SK-N-SH treated with all-trans-retinoic acid at 6 μM for 48 hours (cell line): ENCODE measurements around the gene CDC25C.

Experiments used
- ATAC-seq: fragments of 200-7000 bp; cut with Tn5 transposase; 3 replicates; pipeline ENCODE4 v1.9.1; 2020; ENCODE audit warnings: mild to moderate bottlenecking, moderate library complexity
- BACH2 ChIP-seq: fragments of 250-450 bp; sonication (Bioruptor Pico); IDR thresholded peaks from 2 replicates; pipeline ENCODE4 v1.9.0; 2021; ENCODE audit warnings: mild to moderate bottlenecking, borderline replicate concordance
- CREB5 ChIP-seq: fragments of 250-450 bp; sonication (Bioruptor Pico); IDR thresholded peaks from 2 replicates; pipeline ENCODE4 v1.5.1; 2020; ENCODE audit warnings: low read depth, mild to moderate bottlenecking, moderate library complexity
- CSDC2 ChIP-seq: fragments of 250-450 bp; sonication (Bioruptor Pico); IDR thresholded peaks from 2 replicates; pipeline ENCODE4 v1.5.0; 2020; ENCODE audit warnings: mild to moderate bottlenecking, moderate library complexity
- CSRNP3 ChIP-seq: fragments of 250-450 bp; sonication (Bioruptor Pico); IDR thresholded peaks from 2 replicates; pipeline ENCODE4 v1.5.1; 2021; ENCODE audit warnings: mild to moderate bottlenecking, moderate library complexity
- ESRRG ChIP-seq: fragments of 250-450 bp; sonication (Bioruptor Pico); IDR thresholded peaks from 2 replicates; pipeline ENCODE4 v1.6.1; 2021; ENCODE audit warnings: mild to moderate bottlenecking
- GLIS3 ChIP-seq: fragments of 250-450 bp; sonication (Bioruptor Pico); IDR thresholded peaks from 2 replicates; pipeline ENCODE4 v1.5.0; 2020; ENCODE audit warnings: mild to moderate bottlenecking, moderate library complexity
- ISL1 ChIP-seq: fragments of 250-450 bp; sonication (Bioruptor Pico); IDR thresholded peaks from 2 replicates; pipeline ENCODE4 v2.1.2; 2022; ENCODE audit warnings: mild to moderate bottlenecking, moderate library complexity
- OSR1 ChIP-seq: fragments of 250-450 bp; sonication (Bioruptor Pico); IDR thresholded peaks from 2 replicates; pipeline ENCODE4 v1.8.0; 2022; ENCODE audit warnings: moderate library complexity, mild to moderate bottlenecking, inconsistent platforms
- PATZ1 ChIP-seq: fragments of 250-450 bp; sonication (Bioruptor Pico); IDR thresholded peaks from 2 replicates; pipeline ENCODE4 v1.8.0; 2020; ENCODE audit warnings: mild to moderate bottlenecking, moderate library complexity, borderline replicate concordance
- POU6F1 ChIP-seq: fragments of 250-450 bp; sonication (Bioruptor Pico); IDR thresholded peaks from 2 replicates; pipeline ENCODE4 v1.8.0; 2021; ENCODE audit warnings: low read depth, mild to moderate bottlenecking, moderate library complexity, borderline replicate concordance
- PPARA ChIP-seq: fragments of 250-450 bp; sonication (Bioruptor Pico); IDR thresholded peaks from 2 replicates; pipeline ENCODE4 v1.5.0; 2020; ENCODE audit warnings: mild to moderate bottlenecking, borderline replicate concordance
- RARB ChIP-seq: fragments of 250-450 bp; sonication (Bioruptor Pico); IDR thresholded peaks from 2 replicates; pipeline ENCODE4 v1.8.0; 2021; ENCODE audit warnings: mild to moderate bottlenecking, moderate library complexity
- SNAI2 ChIP-seq: fragments of 250-450 bp; sonication (Bioruptor Pico); IDR thresholded peaks from 2 replicates; pipeline ENCODE4 v1.5.0; 2020; ENCODE audit warnings: mild to moderate bottlenecking, moderate library complexity
- TCF4 ChIP-seq: fragments of 250-450 bp; sonication (Bioruptor Pico); IDR thresholded peaks from 2 replicates; pipeline ENCODE4 v1.8.0; 2021; ENCODE audit warnings: mild to moderate bottlenecking, moderate library complexity, borderline replicate concordance
- TOX ChIP-seq: fragments of 250-450 bp; sonication (Bioruptor Pico); IDR thresholded peaks from 2 replicates; pipeline ENCODE4 v1.8.0; 2021; ENCODE audit warnings: mild to moderate bottlenecking, moderate library complexity, borderline replicate concordance
- TSHZ2 ChIP-seq: fragments of 250-450 bp; sonication (Bioruptor Pico); IDR thresholded peaks from 2 replicates; pipeline ENCODE4 v1.5.0; 2020; ENCODE audit warnings: mild to moderate bottlenecking, moderate library complexity
- ZC3H10 ChIP-seq: fragments of 250-450 bp; sonication (Bioruptor Pico); IDR thresholded peaks from 2 replicates; pipeline ENCODE4 v1.5.1; 2021; ENCODE audit warnings: mild to moderate bottlenecking, moderate library complexity
- ZFP3 ChIP-seq: fragments of 250-450 bp; sonication (Bioruptor Pico); IDR thresholded peaks from 2 replicates; pipeline ENCODE4 v1.5.0; 2020; ENCODE audit warnings: mild to moderate bottlenecking, moderate library complexity
- ZFP30 ChIP-seq: fragments of 450-650 bp; formaldehyde crosslinking; IDR thresholded peaks from 2 replicates; pipeline ENCODE4 v1.5.0; 2022; ENCODE audit warnings: mild to moderate bottlenecking, moderate library complexity
- ZNF565 ChIP-seq: fragments of 450-650 bp; formaldehyde crosslinking; conservative IDR thresholded peaks from 2 replicates; pipeline ENCODE4 v1.5.0; 2020; ENCODE audit warnings: low read depth, mild to moderate bottlenecking, moderate library complexity
- ZNF70 ChIP-seq: fragments of 450-650 bp; formaldehyde crosslinking; IDR thresholded peaks from 2 replicates; pipeline ENCODE4 v1.5.0; 2020; ENCODE audit warnings: mild to moderate bottlenecking, moderate library complexity
- ZNF8 ChIP-seq: fragments of 450-650 bp; formaldehyde crosslinking; IDR thresholded peaks from 2 replicates; pipeline ENCODE4 v1.5.0; 2020; ENCODE audit warnings: mild to moderate bottlenecking, moderate library complexity

CDC25C gene

GRCh38 chr5:138364576-138364975 lies 33.0 kb upstream of the CDC25C start:
- no peak for TF ChIP-seq ZFP30 (CRISPR knock-in tag)
- TF ChIP-seq ISL1: no peak
- no peak for ATAC-seq

- no peak for TF ChIP-seq ISL1
- no peak for TF ChIP-seq ESRRG
- no peak for TF ChIP-seq ZNF8 (CRISPR knock-in tag)
- TF ChIP-seq ZNF565 (CRISPR knock-in tag): no peak
- no peak for TF ChIP-seq ZFP30 (CRISPR knock-in tag)
- no peak for TF ChIP-seq ZC3H10 (CRISPR knock-in tag)
- no peak for TF ChIP-seq TCF4
- TF ChIP-seq SNAI2 (CRISPR knock-in tag): no peak
- no peak for TF ChIP-seq RARB (CRISPR knock-in tag)
- no peak for TF ChIP-seq CSRNP3 (CRISPR knock-in tag)
- TF ChIP-seq ZNF70: no peak
- no peak for ATAC-seq
Observed at GRCh38 chr5:138360941-138361452, 29.4 kb upstream of the CDC25C start.

GRCh38 chr5:138359621-138360020 lies 28.0 kb upstream of the CDC25C start:
- TF ChIP-seq ZNF8 (CRISPR knock-in tag) (no peak), ZFP30 (CRISPR knock-in tag) (no peak), CREB5 (no peak), CSDC2 (CRISPR knock-in tag) (no peak), ZC3H10 (CRISPR knock-in tag) (no peak), OSR1 (CRISPR knock-in tag) (no peak), BACH2 (CRISPR knock-in tag) (no peak), ZFP3 (CRISPR knock-in tag) (no peak), CSRNP3 (CRISPR knock-in tag) (no peak), PATZ1 (CRISPR knock-in tag) (no peak), ISL1 (no peak), TOX (CRISPR knock-in tag) (no peak), ZNF565 (CRISPR knock-in tag) (no peak), ESRRG (no peak), POU6F1 (CRISPR knock-in tag) (no peak), PPARA (CRISPR knock-in tag) (no peak), GLIS3 (CRISPR knock-in tag) (no peak), SNAI2 (CRISPR knock-in tag) (no peak), TSHZ2 (CRISPR knock-in tag) (no peak)
- no peak for ATAC-seq
